Measurements from ENCODE around the gene FOXP2.
A peak's percentile ranks its signal among the peaks of the same experiment; 100 is the strongest.

- peak in 3 of 4 donors; percentile 20 to 47 (median 40) for TF ChIP-seq POLR2AphosphoS5 (IDR thresholded peaks at IDR 0.05)
- TF ChIP-seq, protein P1, sequence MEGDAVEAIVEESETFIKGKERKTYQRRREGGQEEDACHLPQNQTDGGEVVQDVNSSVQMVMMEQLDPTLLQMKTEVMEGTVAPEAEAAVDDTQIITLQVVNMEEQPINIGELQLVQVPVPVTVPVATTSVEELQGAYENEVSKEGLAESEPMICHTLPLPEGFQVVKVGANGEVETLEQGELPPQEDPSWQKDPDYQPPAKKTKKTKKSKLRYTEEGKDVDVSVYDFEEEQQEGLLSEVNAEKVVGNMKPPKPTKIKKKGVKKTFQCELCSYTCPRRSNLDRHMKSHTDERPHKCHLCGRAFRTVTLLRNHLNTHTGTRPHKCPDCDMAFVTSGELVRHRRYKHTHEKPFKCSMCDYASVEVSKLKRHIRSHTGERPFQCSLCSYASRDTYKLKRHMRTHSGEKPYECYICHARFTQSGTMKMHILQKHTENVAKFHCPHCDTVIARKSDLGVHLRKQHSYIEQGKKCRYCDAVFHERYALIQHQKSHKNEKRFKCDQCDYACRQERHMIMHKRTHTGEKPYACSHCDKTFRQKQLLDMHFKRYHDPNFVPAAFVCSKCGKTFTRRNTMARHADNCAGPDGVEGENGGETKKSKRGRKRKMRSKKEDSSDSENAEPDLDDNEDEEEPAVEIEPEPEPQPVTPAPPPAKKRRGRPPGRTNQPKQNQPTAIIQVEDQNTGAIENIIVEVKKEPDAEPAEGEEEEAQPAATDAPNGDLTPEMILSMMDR (IDR thresholded peaks at IDR 0.05), result no peak
Measured at GRCh38 chr7:114554781-114555537, 140.3 kb downstream of the FOXP2 start.

All from sigmoid colon (tissue), 4 donors.